ENCODE measurements around the gene FGF11.

The FGF11 gene

DNA sequence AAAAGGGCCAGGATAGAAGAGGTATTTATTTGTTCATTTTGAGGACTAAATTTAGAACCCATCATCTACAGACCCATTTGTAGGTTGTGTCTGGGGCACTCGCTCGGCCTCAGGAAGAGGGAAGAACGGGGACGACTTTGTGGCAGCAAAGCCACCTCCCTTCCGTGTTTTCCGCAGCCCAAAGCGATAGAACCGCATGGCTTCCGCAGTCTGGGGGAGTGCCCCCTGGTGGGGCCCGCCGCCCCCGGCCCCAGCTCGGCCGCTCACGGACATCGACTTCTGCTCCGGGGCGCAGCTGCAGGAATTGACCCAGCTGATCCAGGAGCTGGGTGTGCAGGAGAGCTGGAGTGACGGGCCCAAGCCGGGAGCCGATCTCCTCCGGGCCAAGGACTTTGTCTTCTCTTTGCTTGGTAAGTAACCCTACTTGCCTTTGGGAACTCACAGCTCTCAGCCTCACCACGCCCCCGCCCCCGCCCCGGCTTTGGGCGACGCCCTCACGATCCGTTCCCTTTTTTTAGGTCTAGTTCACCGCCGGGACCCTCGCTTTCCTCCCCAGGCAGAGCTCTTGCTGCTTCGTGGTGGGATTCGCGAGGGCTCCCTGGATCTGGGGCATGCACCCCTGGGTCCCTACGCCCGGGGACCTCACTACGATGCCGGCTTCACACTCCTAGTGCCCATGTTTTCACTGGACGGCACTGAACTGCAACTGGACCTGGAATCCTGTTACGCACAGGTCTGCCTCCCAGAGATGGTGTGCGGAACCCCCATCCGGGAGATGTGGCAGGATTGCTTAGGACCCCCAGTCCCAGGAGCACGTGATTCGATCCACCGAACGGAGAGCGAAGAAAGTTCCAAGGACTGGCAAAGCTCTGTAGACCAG lies 3.4 kb upstream of the FGF11 start:
- DNase-seq: no peak

GRCh38 chr17:7436556-7437368 lies 2.5 kb upstream of the FGF11 start:
- no peak for DNase-seq

GRCh38 chr17:7437369-7437863 lies 1.9 kb upstream of the FGF11 start:
- no peak for DNase-seq

- DNase-seq: no peak
These were observed 1.2 kb upstream of the FGF11 start for GRCh38 chr17:7437950-7438614.

DNA sequence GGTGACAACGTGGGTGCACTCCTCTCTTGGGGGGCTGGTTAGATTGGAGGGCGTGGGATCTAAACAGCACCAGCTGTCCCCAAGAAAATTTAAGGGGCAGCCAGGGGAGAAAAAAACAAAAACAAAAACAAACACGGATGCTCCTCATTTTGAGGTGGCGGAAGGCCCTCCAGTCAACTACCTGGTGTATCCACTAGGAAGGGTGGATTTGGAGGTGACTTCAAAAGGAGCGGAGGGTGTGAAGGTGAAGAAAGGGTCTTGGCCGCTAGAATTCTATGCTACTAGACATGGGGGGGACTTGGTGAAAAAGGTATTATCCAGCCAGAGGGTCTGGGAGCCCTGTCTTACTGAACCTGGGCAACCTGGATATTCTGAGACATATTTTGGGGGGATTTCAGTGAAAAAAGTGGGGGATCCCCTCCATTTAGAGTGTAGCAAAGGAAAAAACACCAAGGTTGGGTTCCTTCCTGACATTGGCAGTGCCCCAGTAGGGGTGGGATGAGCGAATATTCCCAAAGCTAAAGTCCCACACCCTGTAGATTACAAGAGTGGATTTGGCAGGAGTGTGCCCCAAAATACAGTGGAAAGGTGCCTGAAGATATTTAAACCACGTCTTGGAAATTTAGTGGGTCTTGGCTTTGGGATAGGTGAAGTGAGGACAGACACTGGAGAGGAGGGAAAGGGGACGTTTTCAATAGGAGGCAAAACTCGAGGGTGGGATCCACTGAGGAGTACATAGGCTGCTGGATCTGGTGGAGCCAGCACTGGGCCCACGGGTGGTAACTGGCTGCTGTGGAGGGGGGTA lies 454 bp upstream of the FGF11 start:
- DNase-seq: no peak

- no peak for DNase-seq
These were observed 961 bp downstream of the FGF11 start for GRCh38 chr17:7440113-7440833.

- DNase-seq: no peak
These were observed 1.5 kb downstream of the FGF11 start for GRCh38 chr17:7440834-7441195.

DNA sequence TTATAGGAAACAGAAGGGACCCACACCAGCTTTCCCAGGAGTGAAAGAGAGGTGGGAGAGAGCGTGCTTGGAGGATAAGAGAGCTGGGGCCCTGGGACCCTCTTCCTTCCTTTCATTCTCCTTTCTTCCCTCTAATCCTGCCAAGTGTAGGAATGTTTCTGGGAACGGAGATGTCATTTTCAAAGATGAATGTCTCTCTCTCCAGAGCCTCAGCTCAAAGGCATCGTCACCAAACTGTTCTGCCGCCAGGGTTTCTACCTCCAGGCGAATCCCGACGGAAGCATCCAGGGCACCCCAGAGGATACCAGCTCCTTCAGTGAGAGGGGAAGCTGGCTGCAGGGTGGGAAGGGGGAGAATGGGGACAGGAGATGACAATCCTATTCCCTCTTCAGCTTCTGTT lies 2.0 kb downstream of the FGF11 start:
- no peak for DNase-seq

DNA sequence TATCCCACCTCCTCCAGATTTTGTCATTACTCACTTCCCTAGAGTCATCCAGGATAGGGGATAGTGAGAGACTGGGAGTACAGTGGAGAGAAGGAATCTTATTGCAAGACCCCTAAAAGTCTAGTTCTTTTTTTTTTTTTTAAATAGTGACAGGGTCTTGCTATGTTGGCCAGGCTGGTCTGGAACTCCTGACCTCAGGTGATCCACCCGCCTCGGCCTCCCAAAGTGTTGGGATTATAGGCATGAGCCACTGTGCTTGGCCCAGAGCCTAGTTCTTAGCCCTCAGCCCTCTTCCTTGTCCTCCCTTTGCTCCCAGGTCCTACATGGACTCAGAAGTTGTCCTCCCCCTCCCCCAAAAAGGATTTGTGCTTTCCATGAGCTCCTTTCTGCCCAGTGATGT lies 2.8 kb downstream of the FGF11 start:
- no peak for DNase-seq

- DNase-seq: no peak
These were observed 4.5 kb downstream of the FGF11 start for GRCh38 chr17:7443499-7444485.

- no peak for DNase-seq
These were observed 5.6 kb downstream of the FGF11 start, which contains the start of gene CHRNB1 for GRCh38 chr17:7444682-7445618. CHRNB1 (plus strand) TSS chr17:7445061; CDS start chr17:7445128, 67 bp downstream.

DNA sequence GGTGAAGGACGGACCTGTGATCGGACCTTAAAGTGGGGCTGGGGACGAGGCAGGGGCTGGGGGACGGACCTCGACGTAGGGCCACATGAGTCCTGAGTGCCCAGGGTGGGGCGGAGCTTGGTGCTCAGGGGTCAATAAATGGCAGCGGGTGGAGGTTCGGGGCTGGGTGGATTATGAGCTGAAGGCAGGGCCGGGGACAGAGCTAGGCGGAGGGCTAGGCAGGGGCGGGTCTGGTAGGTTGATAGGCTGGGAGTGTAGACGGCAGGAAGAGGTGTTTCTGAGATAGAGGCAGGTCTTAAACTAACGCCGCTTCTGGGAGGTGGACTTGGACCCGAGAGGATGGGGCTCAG lies 6.3 kb downstream of the FGF11 start:
- DNase-seq: no peak

- no peak for DNase-seq
These were observed 9.1 kb downstream of the FGF11 start for GRCh38 chr17:7448461-7448860.

GRCh38 chr17:7459961-7460545 lies 20.7 kb downstream of the FGF11 start:
- DNase-seq: no peak

DNA sequence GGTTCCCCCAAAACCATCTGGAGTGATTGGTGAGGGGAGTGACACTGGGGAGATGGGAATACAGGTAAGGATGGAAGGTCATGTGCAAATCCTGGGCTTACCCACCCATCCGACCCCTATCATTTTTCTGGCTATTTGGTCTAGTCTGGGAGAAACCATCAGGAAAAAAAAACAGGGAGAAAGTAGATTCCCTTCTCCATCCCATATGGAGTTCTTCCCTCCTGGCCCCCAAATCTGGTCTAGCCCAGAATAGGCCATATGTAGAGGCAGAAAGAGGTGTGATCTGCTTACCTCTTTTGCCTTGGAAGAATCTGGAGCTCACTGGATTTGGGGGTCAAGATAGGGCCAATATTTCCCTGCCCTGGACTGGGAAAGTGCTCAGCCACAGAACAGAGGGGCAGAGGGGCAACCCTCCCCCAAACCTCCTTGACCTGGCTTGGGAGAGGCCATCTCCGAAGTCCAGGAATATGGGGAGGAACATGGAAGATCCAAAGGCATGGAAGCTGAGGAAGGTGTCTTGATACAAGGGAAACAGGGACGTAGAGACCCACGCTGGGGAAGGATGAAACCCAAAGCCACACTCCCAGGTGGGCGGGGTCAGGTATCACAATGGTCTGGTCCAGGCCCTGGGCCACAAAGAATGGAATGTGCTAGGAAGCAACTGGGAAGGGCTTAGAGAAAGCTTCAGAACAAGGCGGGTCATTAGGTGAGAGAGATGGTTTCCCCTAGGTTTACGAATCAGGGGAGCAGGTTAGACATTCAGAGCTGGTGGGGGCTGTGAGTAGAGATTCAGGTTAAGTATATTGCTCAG lies 21.7 kb downstream of the FGF11 start:
- no peak for DNase-seq

DNA sequence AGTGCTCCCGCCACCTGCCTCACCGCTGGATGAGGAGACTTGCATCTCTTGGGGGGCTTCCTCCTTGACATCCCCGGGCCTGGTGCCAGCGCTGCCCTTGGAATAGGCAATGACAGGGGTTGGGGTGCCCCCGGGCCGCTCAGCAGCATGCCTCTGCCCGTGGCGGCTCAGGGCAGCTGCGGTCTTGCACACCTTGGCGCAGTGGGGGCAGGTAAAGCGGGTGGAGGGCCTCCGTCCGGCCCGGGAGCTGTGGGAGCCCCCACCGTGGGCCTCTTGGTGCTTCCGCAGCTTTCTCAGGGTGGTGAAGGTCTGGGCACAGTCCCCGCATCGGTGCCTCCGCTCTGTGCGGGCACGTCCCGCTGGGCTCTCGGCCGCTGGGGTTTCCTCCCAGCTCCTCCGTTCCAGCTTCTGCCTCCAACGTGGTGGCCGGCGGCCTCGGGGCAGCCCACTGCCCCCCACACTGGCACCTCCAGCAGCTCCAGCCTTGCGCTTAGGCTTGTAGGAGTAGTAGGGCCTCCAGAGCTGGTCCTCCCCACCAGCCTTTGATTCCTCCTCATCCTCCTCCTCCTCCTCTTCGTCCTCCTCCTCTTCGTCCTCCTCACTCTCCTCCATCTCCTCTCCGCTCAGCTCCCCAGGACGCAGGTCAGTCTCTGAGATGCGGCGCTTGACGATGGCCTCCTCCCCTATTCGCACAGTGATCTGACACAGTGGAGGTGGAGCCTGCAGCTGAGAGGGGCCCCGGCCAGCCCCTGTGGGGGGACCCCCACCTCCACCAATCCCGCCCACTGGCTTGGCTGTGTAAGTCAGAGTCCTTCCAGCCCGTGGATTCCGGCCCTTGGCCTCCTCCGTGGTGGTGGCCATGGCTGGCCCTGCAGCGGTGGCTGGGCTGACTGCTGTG lies 23.4 kb downstream of the FGF11 start:
- no peak for DNase-seq

DNA sequence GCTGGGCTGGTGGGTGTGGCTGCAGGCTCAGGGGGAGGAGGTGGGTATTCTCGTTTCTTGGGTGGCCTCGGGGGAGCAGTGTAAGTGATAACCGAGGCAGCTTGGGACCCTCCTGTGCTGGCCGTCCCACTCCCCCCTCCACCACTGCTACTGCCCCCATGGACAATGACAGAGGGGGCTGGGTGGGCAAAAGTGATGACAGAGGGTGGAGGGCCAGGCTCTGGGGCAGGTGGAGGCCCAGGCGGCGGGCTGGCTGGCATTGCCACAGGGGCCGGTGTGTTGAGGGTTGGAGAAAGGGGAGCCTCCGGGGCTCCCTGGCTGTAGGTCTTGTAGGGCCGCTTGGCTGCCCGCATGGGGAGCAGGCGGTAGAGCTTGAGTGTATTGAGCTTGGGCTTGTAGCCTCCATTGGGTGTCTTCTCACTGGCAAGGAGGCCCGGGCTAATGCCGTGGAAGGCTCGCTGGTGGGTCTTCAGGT lies 24.1 kb downstream of the FGF11 start:
- no peak for DNase-seq
